Measurements from ENCODE around the gene SLC26A5.
"Not testable (repeated sequence)": the region's sequence is repeated elsewhere in the genome, so short reads cannot be mapped to it uniquely, and the experiment has no call there.

SLC26A5 gene, protein sequence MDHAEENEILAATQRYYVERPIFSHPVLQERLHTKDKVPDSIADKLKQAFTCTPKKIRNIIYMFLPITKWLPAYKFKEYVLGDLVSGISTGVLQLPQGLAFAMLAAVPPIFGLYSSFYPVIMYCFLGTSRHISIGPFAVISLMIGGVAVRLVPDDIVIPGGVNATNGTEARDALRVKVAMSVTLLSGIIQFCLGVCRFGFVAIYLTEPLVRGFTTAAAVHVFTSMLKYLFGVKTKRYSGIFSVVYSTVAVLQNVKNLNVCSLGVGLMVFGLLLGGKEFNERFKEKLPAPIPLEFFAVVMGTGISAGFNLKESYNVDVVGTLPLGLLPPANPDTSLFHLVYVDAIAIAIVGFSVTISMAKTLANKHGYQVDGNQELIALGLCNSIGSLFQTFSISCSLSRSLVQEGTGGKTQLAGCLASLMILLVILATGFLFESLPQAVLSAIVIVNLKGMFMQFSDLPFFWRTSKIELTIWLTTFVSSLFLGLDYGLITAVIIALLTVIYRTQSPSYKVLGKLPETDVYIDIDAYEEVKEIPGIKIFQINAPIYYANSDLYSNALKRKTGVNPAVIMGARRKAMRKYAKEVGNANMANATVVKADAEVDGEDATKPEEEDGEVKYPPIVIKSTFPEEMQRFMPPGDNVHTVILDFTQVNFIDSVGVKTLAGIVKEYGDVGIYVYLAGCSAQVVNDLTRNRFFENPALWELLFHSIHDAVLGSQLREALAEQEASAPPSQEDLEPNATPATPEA

DNA sequence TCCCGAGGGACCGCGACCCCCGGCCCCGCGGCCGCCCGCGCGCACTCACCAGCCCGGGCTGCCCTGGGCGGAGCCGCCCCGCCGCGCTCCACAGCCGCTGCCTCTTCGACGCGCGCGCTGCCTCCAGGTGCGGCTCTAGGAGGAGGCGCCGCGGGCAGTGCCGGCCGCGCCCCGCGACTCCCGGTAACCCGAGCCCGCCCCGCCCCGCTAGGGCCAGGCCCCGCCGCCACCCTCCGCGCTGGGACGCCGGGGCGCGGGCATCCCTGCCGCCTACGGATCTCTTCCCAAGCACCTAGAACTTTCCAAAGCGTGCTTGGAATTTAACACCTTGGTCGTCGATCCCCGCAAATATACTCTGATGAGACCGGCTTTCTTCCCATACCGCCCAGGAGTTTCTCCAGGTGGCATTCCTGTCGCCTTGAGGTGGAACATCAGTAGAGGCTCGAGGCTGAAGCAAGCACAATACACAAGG is at the start of gene SLC26A5:
TSS of gene SLC26A5 (minus strand) at position 159 of the 472 bp plus-strand sequence. CDS start 24,693 bp downstream, outside the sequence.
- no peak for DNase-seq (ENCODE audit: low spot score)

DNA sequence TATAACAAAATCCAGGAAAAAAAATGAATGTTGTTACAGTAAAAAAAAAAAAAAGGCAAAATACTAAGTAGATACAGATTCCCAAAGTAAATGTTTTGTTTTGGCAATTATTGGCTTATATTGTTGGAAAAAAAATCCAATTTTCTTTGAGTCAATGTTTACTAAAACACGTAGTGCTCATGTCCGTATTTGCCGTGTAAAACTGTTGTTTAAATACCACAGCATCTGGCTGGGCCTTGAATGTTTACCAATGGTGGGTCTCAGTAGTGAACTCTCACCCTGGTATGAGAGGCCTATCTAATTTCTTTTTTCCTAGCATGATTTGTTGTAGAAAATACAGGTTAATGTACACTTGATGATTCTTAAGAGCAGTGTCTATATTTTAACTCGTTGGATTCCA is 41.4 kb upstream of the SLC26A5 start:
- DNase-seq (ENCODE audit: low spot score) = no peak

DNA sequence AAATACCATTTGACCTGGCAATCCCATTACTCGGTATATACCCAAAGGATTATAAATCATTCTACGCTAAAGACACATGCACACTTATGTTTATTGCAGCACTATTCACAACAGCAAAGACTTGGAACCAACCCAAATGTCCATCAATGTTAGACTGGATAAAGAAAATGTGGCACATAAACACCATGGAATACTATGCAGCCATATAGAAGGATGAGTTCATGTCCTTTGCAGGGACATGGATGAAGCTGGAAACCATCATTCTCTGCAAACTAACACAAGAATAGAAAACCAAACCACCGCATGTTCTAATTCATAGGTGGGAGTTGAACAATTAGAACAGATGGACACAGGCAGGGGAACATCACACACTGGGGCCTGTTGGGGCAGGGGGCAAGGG is 40.9 kb upstream of the SLC26A5 start:
- not testable (repeated sequence) for DNase-seq (ENCODE audit: low spot score)

DNA sequence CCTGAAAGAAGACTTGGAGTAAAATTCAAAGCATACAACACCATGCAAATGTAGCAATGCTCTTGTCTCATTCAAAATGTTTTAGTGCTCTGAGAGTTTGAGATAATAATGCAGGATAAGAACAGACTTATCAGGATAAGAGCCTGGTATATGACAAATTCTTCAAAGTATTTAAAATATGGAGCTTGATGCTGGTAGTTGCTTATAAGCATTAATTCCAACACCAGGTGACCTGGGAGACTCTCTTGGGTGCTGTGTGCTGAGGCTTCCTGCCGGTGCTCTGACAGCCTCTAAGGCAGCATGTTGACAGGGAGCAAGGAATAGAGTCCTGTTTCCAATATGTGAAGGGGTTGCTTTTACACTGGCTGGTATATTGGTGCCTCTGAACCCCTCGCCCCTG is 34.8 kb upstream of the SLC26A5 start:
- DNase-seq (ENCODE audit: low spot score) = no peak

DNA sequence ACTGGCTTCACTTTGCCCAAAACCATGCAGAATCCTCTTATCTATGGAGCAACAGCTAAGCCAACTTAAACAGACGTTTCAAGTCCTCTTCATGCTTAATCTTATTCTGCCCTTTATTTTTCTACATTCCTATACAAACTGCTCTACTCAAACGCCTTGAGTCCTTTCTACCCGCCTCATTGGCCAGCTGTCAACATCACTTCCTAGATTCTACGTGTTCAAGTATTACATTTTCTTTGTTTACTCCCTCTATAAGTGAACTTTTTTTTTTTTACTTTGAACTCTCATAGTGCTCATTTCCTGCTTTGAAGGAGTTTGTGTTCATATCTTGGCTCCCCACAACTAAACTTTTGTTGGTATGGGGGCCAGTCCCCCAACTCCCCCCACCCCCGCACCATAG is 28.9 kb upstream of the SLC26A5 start:
- DNase-seq (ENCODE audit: low spot score) = no peak

DNA sequence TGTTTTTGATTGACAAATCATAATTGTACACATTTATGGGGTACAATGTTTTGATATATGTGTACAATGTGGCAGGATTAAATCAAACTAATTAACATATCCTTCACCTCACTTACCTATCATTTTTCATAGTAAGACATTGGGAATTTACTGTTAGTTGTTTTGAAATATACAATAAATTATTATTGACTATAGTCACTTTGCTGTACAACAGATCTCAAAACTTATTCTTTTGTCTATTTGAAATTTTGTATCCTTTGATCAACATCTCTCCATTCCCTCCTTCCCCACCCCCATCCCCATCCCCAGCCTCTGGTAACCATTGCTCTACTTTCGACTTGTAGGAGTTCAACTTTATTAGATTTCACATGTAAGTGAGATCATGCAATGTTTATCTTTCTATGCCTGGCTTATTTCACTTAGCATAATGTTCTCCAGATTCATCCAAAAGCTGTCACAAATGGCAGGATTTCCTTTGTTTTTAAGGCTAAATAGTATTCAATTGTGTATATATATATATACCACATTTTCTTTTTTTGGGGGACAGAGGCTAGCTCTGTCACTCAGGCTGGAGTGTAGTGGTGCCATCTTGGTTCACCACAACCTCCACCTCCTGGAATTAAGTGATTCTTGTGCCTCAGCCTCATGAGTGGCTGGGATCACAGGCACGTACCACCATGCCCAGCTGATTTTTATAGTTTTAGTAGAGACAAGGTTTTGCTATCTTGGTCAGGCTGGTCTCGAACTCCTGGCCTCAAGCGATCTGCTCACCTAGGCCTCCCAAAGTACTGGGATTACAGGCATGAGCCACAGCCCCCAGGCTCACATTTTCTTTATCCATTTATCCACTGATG is 23.3 kb upstream of the SLC26A5 start:
- no peak for DNase-seq (ENCODE audit: low spot score)

DNA sequence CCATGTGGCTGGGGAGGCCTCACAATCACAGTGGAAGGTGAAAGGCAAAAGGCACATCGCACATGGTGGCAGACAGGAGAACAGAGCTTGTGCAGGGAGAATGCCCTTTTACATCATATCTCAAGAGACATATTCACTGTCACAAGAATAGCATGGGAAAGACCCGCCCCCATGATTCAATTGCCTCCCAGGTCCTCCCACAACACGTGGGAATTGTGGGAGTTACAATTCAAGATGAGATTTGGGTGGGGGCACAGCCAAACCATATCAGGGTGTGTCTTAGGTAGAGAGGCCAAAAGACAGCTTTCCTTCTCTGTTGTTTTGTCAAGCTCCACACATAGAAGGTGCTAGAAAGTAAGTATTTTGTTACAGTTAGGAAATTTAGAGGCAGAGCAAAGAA is 20.8 kb upstream of the SLC26A5 start:
- DNase-seq (ENCODE audit: low spot score) = no peak

DNA sequence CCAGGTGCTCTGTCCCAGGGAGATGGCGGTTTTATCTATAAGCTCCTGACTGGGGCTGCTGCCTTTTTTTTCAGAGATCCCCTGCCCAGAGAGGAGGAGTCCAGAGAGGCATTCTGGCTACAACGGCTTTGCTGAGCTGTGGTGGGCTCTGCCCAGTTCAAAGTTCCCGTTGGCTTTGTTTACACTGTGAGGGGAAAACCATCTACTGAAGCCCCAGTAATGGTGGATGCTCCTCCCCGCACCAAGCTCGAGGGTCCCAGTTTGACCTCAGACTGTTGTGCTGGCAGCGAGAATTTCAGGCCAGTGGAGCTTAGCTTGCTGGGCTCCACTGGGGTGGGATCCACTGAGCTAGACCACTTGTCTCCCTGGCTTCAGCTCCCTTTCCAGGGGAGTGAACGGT is 16.4 kb upstream of the SLC26A5 start:
- no peak for DNase-seq (ENCODE audit: low spot score)

DNA sequence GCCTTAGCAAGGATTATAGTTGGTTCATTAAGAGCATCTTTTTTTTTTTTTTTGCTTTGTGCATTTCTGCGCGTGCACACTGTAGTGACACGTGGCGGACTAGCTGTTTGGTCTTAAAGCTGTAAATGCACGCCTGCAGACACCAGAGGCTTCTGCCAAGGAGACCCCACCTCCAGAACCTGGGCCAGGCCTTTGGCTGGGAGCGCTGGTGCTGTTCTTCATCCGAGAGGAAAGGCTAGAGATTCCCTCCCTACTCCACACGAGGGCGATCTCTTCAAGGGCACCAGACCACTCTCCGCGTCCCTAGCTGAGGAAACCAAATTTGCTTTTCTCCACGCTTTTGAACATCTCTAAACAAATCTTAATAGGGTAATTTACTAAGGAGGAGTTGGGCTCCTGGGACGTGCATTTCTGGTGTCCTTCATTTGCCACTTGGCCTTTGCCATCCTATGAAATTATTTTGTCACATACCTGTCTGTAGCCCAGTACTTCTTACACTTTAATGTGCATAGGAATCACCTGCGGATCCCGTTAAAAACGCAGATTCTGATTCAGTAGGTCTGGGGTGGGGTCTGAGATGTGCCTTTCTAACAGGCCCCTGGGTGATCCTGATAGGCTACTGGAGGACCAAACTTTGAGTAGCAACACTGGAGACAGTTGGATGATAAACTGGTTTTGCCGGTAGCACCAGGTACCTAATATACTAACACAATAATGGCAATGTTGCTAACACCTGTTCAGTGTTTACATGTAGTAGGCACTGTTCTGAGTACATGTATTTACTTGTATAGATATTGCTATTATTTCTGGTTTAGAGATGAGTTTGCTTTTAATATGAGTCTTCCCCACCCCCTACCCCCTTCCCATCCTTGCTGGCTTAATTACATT is 1.3 kb upstream of the SLC26A5 start:
- peak; percentile 11 for DNase-seq (ENCODE audit: low spot score)

DNA sequence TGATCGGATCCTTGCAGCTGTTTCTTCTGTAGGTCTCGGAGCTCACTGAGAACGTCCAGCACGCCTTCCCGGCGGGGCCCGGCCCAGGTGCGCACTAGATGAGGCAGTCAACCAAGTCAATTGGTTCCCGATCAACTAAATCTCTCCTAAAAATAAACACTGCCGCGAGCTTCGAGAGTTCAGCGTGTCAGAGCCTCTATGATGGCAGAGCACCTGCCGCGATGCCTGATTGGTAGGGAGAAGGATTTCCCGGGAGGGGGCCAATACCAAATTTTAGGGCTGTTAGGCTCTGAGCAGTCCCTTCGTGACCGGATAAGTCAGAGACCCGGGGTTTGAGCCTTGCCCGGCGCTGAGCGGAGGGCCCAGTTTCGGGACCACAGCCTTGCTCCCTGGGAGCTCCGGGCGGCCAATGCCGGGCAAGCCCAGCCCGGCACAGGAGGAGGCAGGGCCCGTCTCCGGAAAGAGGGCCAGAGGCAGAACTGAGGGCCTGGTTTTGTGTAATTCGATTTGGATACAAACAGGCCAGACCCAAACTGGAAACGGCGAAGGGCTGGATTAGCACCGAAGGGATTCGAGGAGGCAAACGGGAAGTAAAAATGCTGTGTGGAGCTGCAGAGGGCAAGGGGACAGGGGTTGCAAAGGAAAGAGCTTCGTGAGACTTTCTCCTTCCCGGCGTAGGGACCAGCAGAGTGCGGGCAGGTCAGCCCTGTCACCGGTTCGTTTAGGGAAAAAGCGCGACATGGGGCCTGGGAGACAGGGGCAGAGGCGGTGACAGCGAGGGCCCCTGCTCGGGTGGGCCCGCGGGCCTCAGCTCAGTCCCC is 569 bp downstream of the SLC26A5 start:
- no peak for DNase-seq (ENCODE audit: low spot score)

DNA sequence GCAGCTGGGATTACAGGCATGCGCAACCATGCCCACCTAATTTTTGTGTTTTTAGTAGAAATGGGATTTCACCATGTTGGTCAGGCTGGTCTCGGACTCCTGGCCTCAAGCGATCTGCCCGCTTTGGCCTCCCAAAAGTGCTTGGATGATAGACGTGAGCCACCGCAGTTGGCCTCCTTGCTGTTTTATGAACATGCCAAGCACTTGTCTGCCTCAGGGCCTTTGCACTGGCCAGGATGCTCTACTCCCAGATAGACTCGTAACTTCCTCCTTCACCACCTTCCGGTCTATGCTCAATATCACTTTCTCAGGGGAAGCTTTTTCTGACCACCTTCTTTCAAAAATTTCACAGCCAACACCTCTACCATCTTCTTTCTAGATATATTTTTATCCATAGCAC is 6.3 kb downstream of the SLC26A5 start:
- DNase-seq (ENCODE audit: low spot score) = no peak

DNA sequence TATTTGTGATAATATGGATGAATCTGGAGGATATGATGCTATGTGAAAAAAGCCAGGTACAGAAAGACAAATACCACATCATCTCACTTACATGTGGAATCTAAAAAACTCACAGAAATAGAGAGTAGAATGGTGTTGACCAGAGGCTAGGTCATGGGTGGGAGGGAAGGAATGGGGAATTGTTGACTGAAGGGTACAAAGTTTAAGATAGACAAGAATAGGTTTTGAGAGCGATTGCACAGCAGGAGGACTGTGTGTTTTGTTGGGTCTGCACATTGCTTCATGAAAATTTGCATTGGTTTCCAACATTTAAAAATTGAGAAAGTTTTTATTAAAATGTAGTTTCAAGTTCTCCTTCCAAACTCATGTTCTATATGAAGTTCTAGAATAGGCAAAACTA is 8.4 kb downstream of the SLC26A5 start:
- DNase-seq (ENCODE audit: low spot score) = no peak

DNA sequence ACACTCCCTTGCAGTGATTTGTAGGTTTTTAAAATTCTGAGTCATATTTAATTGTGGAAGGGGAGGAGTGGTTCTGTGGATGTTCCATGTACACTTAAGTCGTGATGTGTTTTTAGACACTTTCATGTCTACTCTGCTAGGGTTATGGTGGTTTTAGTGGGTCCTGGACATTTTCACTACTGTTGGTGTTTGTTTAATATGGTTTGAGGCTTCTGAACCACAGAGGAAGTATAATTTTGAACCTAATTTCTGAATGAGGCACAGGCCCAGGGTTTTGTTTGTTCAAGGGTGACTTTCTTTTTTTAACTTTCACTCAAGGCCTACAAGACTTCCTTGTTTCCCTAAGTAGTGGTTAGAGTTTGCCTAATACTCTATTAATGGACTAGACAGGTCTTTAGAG is 13.3 kb downstream of the SLC26A5 start:
- DNase-seq (ENCODE audit: low spot score) = no peak

DNA sequence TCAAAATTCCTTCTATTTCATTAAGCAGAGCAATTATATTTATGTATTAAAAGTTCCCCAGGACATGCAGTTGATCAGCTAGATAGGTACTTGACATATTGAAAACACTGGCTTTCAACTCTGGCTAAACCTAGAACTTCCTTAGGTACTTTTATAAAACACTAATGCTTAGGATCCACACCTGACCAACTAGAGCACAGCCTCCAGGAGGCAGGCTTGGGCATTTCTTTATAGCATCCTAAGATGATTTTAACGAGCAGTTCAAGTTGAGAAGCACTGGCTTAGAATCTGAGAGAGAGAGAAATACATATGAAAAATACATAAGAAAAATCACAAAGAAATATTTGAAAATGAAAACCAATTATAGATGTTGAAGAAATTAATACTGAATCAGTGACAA is 20.8 kb downstream of the SLC26A5 start:
- no peak for DNase-seq (ENCODE audit: low spot score)

DNA sequence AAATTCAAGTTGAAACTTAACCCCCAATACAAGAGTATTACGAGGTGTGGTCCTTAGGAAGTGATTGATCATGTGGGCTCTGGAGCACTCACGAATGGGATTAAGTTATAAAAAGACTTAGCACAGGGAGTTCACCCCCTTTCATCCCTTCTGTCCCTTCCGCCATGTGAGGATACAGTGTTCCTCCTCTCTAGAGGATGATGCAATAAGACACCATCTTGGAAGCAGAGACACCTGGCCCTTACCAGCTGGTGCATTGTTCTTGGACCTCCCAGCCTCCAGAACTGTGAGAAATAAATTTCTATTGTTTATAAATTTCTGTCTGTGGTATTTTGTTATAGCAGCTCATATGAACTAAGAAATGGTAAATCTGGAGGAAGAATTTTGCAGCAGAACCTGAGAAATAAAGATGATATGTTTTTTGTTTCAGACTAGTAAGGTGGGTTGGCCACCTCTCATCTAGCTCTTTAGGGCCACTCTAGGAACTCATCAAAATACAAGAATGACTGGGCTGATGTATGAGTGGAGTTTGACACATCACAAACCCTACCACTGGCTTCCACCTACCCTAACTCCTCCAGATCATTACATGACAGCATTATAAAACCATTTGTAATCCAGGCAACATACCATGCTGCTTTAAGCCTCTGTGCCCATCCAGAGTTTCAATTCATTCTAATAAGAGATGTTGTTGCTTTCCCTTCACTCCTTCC is 22.4 kb downstream of the SLC26A5 start:
- DNase-seq (ENCODE audit: low spot score) = no peak

DNA sequence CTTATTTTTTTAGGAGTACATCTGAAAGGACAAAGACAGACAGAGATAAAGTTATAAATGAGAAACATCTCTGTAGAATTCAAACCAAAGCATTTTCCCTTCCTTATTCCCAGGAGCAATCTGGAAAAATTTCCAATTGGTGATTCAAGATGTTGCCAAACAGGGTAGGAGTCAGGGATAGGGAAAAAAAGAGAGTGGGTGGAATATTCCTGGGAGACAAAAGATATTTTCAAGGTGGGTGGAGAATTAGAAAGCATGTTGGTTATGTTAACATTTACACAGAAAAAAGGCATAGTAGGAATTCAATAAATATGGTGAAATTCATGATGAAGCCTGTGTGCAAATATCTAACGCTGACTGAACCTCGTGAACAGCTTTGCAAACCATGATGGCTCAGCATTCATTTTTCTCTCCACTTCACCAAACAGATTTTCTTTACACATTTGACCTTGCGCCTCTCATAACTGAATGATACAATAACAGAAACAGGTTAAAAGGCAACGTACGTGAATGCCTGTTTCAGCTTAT is 25.1 kb downstream of the SLC26A5 start:
- no peak for DNase-seq (ENCODE audit: low spot score)

DNA sequence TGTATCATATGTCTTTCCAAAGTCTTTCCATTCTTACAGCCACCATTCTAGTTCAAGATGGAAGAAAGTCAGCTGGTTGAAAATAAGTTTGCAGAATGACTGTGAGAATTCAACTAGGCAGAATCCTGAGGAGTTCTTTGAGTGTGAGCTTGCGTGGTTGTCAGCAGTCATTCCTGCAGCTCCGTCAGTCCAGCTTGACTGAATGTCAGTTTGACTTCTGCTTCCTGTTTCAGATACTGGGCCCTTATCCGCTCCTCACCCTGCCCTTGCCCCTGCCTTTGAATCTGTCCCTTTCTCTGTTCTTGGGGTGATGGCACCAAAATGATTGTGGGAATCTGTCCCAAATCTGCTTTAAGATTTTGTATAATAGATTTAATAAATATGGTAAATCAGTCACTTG is 27.8 kb downstream of the SLC26A5 start:
- no peak for DNase-seq (ENCODE audit: low spot score)

DNA sequence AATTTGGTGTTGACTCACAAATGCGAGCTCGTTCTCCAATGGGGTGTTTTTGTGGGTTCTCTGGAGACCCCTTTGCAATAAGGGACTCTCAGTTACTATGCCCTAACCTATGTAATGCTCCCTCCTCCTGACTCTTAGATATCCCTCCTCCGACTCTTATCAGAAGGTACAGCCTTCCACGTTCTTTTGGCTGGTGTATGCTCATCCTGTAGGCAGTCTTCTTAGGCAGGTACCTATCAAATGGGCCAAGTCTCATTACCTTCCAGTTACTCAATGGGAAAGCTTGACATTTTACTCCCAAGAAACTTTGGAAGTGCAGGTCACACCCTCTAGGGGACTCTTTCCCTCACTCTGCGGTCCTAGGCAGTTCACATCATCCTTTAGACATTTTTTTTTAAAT is 32.6 kb downstream of the SLC26A5 start:
- no peak for DNase-seq (ENCODE audit: low spot score)

DNA sequence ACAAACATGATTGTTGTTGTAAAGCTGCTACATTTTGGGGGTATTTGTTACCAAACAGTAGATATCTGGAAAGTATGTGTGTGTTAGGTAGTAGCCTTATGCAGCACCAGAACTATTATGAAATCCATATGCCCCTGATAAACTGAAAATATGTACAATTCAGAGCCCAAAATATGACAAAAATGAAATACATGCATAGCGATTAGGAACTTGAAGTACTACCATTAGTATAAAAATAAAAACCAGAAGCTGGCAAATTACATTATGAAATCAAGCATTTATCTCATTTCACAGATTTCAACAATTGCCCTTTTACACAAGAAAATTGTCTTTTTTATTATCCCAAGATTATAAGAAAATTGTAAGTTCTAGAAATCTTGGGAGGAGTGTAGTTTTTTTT is 33.9 kb downstream of the SLC26A5 start:
- no peak for DNase-seq (ENCODE audit: low spot score)
